Stimulated activated CD8-positive, alpha-beta memory T cell treated with anti-CD3 and anti-CD28 coated beads, Interleukin-15, amount 100 ng/mL, for 48 hours (primary cell): ENCODE data around the gene GRPEL2.
"Not testable (repeated sequence)": the region's sequence is repeated elsewhere in the genome, so short reads cannot be mapped to it uniquely, and the experiment has no call there.

Source experiments
- DNase-seq, 2 donors: peaks; one replicate each; pipeline ENCODE4 v3.0.0-alpha.2; 2020; ENCODE audit warnings: low read depth in 2 of 2

The GRPEL2 gene

GRCh38 chr5:149398747-149399266, 53.5 kb downstream of the GRPEL2 start:
- DNase-seq: not testable (repeated sequence)

DNA sequence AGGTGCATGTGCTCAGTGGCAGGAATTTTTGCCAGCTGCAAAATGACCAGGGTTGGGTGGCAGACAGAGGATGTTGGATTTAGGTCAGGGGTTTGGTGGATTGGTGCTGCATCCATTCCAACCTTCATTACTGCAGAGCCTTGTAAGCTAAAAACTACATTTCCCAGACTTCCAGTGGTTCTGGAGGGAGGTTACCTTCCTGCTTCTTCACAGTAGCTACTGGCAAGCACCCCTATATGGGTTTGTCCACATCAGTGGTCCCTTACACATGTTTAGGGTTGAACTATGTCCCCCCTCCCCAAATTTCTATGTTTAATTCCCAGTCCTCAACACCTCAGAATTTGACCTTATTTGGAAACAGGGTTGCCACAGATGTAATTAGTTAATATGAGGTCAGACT, 54.5 kb downstream of the GRPEL2 start:
- DNase-seq: no peak

DNA sequence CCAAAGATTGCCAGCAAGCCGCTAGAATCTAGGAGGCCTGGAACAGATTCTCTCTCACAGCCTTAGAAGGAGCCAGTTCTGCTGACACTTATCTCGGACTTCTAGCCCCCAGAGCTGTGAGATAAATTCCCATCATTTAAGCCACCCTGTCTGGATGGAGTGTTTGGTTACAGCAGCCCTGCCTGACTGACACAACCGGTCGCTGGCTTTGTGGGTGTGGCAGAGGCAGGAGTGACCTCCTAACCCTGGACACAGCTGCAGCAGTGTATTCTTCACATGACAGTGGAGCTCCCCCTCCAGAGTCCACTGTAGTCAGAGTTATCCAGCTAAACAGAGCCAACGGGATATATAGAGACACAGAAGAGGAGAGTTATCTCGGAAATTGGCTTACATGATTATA, 55.0 kb downstream of the GRPEL2 start:
- DNase-seq: no peak

GRCh38 chr5:149401051-149401450, 55.8 kb downstream of the GRPEL2 start:
- no peak for DNase-seq

DNA sequence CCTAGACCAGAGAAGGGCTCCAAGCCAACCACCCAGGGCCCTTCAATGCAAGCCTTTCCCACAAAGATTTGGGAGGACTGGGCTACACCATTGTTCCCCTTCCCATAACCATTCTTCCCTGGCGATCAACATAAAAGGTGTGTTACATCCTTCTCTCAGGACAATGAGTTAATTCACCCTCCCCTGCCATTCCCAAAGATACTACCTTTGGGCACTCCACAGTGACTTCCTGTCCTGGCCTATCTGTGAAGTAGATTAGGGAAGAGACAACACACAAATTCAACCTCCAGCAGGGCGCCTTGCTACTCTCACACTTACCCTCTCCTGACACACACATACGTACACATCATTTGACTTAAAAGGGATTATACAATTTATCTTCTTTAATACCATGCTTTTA, 57.0 kb downstream of the GRPEL2 start:
- no peak for DNase-seq
